Posterior cingulate gyrus (tissue), 11 donors: ENCODE measurements around the gene TOMM6.

Experiments
- DNase-seq, 10 donors: peaks; one replicate each; pipeline versions ENCODE4 v3.0.0 to v3.0.0-alpha.2; 2020 to 2021; ENCODE audit warnings: mixed read lengths in 3 of 10
- intact Hi-C: fragments of 100-400 bp; cut with DNase I; formaldehyde crosslinking; loops from one replicate; pipeline ENCODE4 v1.15.1; 2023

TOMM6 gene

DNA sequence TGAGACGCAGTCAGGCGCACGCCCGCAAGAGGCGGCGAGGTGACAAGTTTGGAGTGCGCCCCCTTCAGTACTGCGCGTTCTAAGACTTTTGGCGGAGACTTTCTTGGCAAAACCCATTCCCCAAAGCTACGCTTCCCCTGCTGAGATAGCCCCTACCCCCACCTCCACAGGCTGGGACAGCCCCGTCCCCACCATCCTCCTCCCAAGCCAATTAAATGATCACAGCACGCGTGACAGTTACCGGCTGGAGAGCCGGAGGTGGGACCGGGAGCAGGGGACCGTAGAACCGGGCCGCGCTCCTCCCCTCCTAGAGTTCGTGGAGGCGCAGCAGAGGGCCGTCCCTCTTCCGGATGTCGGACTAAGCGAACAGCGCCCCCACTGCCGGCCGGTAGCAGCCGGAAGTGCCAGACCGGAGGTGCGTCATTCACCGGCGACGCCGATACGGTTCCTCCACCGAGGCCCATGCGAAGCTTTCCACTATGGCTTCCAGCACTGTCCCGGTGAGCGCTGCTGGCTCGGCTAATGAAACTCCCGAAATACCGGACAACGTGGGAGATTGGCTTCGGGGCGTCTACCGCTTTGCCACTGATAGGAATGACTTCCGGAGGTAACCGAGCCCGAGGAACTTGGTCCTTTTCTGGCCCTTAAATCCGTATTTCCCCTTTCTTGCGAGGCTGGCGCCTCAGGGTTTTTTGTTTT is at the start of gene TOMM6:
Gene TOMM6, plus strand, starts transcription at position 476 of the 699 bp plus-strand sequence. Its CDS starts 4 bp downstream, at position 480.
- intact Hi-C loops, result loop anchor here (1.0 to 10.0 kb wide), 3 partner anchors 107 to 427 kb away; partner anchors contain the start of genes BYSL, MED20, MRPS10 and USP49
- DNase-seq, result peak; percentile 90 to 99 (median 94)

DNA sequence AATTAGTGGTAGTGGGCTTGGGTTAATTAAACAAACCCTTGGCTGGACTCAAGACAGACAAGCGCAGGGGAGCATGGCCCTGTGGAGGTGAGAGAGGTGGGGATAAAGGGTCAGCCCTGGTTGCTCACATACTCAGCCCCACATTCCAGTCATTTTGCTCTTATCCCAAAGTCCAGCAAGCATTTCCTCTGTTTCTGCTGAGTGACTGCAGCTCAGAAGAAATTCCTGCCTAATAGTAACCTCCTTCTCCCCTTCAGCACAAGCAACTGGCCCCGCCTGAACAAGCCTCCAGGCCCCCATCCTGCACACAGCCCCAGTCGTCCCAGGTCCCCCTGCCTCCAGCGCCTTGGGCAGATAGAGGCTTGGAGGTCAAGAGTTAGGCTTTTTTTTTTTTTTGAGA is 48.5 kb upstream of the TOMM6 start:
- peak in 1 of 10 donors; percentile 60 for DNase-seq
- intact Hi-C loops, result loop anchor here (5.0 kb wide), 1 partner anchor 38 kb away; the partner anchor contains the start of gene FRS3

DNA sequence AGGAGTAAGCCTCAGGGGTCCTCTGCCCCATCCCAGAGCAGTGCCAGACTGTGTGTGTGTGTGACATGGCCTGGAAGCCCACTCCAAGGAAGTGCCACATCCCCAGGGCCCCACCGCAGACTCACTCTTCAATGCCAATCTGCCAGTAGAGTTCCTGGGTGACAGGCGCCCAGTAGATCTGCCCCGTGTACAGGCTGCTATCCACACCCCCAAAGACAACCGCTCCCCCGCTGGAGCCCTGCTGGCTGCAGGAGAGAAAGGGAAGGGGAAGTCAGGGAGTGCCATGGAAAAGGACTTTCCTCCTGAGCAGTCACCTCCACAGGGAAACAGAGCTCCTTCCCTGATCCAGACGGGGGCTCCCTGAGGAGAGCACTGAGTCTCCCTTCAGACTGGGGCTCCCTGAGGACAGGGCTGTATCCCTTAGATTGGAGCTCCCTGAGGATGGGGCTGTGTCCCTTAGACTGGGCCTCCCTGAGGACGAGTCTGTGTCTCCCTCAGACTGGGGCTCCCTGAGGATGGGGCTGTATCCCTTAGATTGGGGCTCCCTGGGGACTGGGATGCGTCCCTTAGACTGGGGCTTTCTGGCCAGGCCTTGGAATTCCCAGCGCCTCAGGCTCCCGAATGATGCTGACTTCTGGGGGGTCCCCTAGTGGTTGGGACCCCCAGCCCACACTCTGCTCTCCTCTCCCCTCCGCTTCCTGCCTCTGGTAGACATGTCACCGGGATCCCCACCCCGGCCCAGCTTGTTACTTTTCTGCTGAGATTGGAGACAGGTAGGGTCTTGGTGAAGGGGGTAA is 46.9 kb upstream of the TOMM6 start:
- intact Hi-C loops, result no loop called here
- peak in 2 of 10 donors; percentile 35 to 71 for DNase-seq

DNA sequence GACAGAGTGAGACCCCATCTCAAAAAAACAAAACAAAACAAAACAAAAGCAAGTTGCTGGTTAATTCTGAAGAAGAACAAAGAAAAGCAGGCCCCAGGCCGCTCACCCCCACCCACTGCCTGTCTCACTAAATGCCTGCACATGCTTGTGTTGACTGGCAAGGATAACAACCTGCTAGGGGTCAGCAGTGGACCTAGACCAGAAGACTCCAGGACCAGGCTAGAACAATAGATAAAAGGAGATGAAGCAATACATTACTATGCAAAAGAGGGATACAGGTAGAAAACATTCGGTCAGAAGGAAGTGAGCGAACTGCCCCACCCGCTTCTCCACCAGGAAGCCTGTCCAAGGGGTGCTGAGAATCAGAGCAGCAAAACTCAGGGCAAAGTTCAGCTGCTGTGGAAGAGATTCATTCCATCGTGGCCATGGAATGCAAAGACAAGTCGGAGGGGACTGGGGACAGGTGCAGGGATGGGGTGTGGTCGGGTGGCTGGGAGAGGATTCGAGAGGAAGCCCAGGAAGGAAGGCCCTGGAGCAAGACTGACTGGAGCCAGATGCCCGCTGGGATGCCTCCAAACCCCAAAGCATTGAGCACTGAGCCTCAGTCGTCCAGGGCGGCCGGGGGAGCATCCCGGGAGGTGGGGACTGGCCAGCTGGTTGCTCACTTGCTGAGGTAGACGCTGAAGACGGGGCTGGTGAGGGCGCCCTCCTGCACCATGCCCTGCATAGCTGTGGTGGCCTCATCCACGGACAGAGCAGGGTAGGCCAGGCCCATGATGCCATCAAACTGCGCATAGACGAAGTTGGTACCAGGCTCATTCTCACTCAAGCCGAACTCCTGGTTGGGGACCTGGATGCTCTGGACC is 45.6 kb upstream of the TOMM6 start:
- intact Hi-C loops, result no loop called here

DNA sequence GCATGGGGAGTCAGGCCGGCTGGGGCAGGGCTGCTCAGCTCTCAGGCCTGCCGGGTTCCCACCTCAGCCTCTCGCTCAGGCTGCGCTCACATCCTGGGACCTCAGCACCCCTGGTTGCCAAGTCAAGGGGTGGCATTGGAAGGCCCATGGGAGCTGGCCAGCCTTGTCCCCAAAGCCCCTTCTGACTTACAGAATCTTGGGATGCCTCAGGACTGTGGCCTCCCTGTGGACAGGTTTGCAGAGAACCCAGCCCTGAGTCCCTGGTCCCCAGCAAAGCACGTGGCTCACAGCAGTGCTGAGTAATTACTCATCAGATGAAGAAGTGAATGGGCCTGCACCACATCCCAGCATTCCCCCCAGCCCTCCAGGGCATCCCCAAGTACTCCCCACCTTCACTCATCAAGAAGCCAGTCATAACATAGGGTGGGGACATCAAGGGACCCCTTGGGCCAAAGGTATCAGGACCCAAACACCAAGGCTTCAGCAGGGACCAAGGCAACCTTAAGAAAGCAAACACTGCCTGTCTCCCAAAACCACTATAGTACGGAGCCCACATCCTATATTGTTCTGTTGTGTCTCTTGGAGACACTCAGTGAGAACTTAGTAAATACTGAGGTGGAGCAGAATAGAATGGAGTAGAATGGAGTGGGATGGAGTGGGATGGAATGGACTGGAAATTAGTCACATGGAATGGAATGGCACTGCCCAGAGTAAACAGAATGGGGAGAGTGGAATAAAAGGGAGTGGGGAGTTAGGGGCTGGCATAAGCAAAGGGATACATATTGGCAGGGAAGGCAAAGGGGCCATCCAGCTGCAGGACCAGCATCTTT is 43.9 kb upstream of the TOMM6 start:
- intact Hi-C loops, result no loop called here
- DNase-seq, result peak in 3 of 10 donors; percentile 15 to 77 (median 54)

More for the DNA sequence above, 45.6 kb upstream of the TOMM6 start:
- DNase-seq, result peak in 2 of 10 donors; percentile 50 to 79

DNA sequence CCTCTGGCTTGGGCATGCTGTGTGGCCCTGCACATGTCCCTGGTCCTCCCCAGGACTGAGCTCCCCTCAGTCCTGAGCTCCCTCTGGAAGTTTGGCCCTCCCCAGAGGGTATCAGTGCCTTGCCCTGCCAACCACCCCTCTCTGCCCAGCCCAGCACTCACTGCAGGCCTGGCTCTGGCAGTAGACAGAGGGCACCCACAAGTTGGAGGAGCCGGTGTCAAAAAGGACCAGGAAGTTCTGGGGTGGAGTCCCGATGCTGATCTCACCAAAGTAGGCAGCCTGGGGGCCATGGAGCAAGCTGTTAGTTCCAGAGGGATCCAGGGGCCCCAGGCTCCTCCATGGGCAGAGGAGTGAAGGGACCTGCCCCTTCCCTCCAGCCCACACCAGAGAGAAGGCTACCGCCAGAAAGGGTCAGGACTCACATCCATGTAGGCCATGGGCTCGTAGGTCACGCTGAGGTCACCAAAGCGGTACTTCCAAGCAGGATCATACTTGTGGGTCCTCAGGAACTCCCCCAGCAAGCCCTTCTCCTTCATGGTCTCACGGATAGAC is 43.2 kb upstream of the TOMM6 start:
- peak in 3 of 10 donors; percentile 25 to 35 (median 30) for DNase-seq
- intact Hi-C loops, result no loop called here

DNA sequence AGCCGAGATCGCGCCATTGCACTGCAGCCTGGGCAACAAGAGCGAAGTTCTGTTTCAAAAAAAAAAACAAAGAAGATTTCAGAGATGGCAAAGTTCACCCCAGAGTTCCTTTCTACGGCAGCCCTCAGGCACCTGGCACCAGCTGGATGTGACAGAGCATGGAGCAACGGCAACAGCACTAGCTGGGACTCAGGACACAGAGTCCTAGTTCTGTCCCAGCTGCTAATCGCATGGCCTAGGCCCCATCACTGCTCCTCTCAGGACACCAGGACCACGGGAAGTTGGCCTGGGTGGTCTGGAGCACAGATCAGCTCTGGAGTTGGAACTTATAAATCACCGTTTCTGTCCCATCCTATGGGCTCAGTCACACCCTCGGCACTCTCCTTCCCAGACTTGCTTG is 41.4 kb upstream of the TOMM6 start:
- peak in 2 of 10 donors; percentile 41 to 72 for DNase-seq
- intact Hi-C loops, result no loop called here

DNA sequence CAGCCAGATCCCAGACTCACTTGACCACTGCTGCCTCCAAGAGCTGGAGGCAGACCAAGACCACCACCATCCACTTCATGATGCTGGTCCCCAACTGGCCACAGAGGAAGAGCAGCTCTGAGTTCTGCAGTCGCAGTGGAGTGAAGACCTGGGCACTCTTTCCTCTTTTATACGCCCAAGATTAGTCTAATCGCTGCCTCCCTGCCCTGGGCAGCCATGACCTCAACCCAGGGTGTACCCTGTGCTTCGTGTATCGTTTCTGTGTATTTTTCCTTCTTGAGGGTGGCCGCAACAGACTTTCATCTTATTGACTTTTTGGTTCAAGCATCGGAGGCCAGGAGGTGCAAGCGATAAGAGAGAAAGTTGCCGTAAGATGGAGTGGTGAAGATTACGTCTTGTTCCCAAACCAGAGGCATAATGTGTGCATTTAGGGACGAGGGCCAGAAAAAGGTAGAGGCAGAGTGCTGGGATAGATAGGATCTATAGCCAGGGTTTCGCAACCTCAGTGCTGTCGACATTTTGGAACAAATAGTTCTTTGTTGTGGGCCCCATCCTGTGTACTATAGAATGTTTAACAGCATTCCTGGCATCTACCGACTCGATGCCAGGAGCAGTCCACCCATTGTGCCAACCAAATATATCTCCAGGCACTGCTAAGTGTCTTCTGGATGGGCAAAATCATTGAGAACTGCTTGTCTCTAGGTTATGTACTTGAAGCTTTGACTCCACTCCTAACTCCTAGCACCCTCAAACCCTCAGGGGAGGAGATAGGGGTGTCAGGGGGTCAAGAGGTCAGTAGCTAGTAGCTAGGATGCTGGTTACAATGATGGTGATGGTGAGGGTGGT is 40.0 kb upstream of the TOMM6 start, which contains the start of gene PGC:
Gene PGC, minus strand, starts transcription at position 142 of the 846 bp plus-strand sequence. Its CDS starts 63 bp downstream, at position 79.
- DNase-seq, result peak in 2 of 10 donors; percentile 23 to 24
- intact Hi-C loops, result no loop called here

DNA sequence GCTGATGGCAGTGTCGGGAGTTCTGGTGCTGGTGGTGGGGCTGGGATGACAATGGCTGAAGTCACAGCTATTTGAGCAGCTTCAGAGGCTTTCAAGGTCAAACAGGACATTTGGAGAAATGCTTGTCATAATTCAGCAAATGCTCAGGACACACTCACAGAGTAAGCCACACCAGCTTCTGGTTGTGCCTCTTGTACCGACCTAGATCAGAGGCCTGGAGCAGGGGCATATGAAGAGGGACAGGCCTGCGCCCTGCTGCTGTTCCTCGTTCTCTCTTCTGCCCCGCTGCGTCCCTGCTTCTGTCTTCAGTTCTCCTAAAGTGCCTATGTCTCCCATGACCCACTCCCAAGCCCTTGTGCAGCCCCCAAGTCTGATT is 39.4 kb upstream of the TOMM6 start:
- intact Hi-C loops, result no loop called here

DNA sequence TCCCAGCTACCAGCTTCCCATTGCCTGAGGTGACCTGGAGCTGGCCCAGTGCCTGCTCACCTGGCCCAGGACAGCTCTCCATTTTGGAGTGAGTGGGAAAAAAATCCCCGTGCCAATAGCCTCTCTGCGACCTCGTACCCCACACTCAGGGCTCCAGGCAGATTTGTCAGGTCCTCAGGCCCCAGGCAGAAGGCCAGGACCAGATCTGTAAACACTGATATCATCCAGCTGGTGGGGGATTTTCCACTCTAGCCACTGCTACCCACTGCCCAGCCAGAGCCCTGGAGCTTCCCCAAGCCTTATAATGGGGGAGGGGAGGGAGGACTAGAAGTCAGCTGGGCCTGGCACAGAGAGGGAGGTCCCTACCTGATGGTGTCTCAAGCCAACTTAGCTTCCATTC is 39.0 kb upstream of the TOMM6 start:
- intact Hi-C loops, result no loop called here
- DNase-seq, result peak in 2 of 10 donors; percentile 19 to 55

More for the DNA sequence above, 39.4 kb upstream of the TOMM6 start:
- DNase-seq, result peak in 1 of 10 donors; percentile 52

- intact Hi-C loops, result no loop called here
Observed at GRCh38 chr6:41750374-41750773, 37.1 kb upstream of the TOMM6 start.

GRCh38 chr6:41755895-41756294 is 31.6 kb upstream of the TOMM6 start:
- peak in 1 of 10 donors; percentile 18 for DNase-seq
- intact Hi-C loops, result no loop called here

More at GRCh38 chr6:41750374-41750773, 37.1 kb upstream of the TOMM6 start:
- no peak for DNase-seq

DNA sequence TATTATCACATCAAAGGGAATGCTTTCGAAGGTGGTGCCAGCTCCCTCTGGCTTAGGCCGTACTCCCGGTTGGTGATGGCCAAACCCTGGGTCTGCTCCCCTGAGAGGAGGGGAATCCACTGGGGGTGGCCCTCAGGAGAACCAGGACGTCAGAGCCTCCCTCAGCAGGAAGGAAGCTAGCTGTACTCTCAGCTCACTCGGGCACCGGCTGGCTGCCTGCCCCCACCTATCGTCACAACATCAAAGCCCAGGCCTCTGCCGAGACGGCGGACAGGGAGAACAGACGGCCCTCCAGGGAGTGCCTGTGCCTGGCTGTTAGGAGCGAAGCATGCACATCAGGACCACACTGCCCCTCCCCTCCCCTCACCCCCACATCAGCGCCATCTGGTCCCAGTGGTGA is 31.1 kb upstream of the TOMM6 start:
- DNase-seq, result peak in 2 of 10 donors; percentile 28 to 57
- intact Hi-C loops, result no loop called here

- intact Hi-C loops, result no loop called here
- peak in 1 of 10 donors; percentile 45 for DNase-seq
Observed at GRCh38 chr6:41757271-41757670, 30.2 kb upstream of the TOMM6 start.

GRCh38 chr6:41757931-41758640 is 29.4 kb upstream of the TOMM6 start:
- DNase-seq, result peak in 1 of 10 donors; percentile 10
- intact Hi-C loops, result no loop called here

DNA sequence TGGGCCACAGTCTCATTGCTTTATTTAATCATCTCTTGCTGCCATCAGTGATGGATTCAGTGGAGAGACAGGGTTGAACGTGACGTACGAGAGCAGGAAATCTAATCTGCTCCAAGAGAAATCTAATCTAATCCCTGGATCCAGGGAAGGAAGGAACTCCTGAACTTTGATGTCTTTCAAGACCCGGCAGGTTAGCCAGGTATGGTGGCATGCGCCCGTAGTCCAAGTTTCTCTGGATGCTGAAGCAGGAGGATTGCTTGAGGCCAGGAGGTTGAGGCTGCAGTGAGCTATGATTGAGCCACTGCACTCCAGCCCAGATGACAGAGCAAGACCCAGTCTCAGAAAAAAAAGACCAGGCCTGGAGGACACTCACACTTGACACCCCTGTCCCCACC is 28.9 kb upstream of the TOMM6 start:
- intact Hi-C loops, result no loop called here
- DNase-seq, result peak in 1 of 10 donors; percentile 24

- DNase-seq, result peak in 2 of 10 donors; percentile 35 to 70
- intact Hi-C loops, result no loop called here
Observed at GRCh38 chr6:41759106-41759904, 28.2 kb upstream of the TOMM6 start.
